ENCODE measurements around the gene GID4. TPM values are rescaled to one million over a fixed set of nuclear protein-coding genes. Genes with fewer than 3 reads are reported as not detected.

GID4 gene
- total RNA-seq (2022; extraction: Qiagen RNA extraction), result 8.3 to 11.3 TPM (median 10.5 TPM) in 5 replicates

DNA sequence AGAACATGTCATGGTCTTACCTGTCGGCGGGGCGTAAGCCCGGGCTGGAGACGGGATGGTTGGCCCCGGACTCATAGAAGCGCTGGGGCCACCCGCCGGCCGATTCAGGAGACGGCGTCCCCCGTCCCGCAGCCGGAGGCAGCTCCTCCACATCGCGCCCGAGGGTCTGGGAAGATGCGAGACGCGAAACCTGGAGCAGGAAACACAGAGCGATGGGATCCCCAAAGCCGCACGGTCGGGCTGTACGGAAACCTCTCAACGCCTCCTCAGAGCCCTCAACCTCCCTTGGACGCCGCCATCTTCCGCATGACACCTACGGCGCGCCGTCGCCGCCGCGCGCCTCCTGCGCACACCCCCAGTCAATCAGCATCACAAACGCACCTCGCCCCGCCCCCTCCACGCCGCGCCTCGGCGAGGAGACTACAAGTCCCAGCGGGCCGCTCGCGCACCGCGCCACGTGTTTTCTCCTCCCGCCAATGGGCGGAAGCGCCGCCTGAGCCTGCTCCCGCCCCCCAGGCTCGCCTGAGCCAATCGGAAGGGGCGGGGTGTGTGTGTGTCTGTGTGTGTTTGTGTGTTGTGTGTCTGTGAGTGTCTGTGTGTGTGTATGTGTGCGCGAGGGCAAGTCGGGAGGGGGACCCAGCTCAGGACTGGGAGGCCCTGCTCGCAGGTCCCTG lies at the start of gene GID4, which contains the start of gene ATPAF2:
Gene GID4 (plus strand): TSS at position 548 of the 674 bp plus-strand sequence. CDS start 57 bp downstream, at position 605.
Gene ATPAF2 (minus strand): TSS at position 308 of the 674 bp plus-strand sequence. CDS start 155 bp downstream, at position 153.

GRCh38 chr17:18087610-18088491 lies 48.6 kb downstream of the GID4 start, which contains the start of gene DRG2:
TSS of gene DRG2 (plus strand) at chr17:18087948. CDS start at chr17:18088024, 76 bp downstream.

DNA sequence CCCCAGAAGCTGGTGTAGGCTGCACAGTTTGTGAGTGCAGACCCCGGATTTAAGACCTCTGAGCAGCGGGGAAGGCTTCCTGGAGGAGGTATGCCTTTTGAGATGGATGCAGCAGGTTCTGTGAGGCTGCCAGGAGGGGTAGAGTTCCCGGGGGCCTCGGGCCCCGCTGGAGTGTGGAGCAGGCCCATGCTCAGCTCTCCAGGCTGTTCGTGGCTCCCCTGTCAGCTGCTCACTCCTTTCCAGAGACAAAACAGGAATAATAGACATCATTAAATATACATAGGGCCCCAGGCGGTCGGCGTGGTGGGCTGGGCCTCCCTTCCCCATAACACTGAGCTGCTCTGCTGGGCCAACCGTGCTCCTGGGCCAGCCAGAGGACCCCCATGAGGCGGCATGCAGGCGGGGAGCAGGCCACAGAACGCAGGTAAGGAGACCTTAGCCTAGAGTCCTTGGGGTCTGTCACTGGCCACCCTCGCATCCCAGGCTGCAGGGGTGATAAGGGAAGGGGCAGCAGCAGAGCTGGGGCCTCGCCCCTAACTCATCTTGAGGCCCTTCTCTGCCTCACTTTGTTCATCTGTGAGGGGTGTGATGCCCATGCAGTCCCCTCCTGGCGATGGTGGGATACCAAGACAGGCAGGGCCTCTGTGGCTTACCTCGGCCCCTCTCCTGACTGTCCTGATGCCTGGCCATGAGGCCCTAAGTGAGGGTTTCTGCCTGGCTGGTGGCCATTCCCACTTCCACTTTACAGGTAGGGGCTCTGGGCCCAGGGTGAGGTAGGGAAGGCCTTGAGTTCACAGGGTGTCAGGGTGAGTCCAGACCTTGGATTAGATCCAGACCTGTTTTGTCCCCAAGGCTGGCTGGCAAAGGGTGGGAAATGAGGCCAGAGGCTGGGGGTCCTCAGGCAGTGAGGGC lies 69.4 kb downstream of the GID4 start, which contains the start of gene MYO15A:
Gene MYO15A (plus strand): TSS at position 356 of the 912 bp plus-strand sequence. CDS start 10,045 bp downstream, outside the sequence.

Other genes with a start within 250 kb of the GID4 start
- gene SREBF1, start 202.4 kb upstream of the GID4 start, total RNA-seq (2022; extraction: Qiagen RNA extraction), result 70.0 to 74.0 TPM (median 73.6 TPM) in 5 replicates
- gene TOM1L2, start 67.0 kb upstream of the GID4 start, total RNA-seq (2022; extraction: Qiagen RNA extraction), result 16.8 to 23.3 TPM (median 21.7 TPM) in 5 replicates
- gene DRC3, start 66.5 kb upstream of the GID4 start, total RNA-seq (2022; extraction: Qiagen RNA extraction), result 2.2 to 2.6 TPM (median 2.3 TPM) in 5 replicates
- gene ATPAF2, start 240 bp upstream of the GID4 start, total RNA-seq (2022; extraction: Qiagen RNA extraction), result 22.8 to 30.3 TPM (median 30.2 TPM) in 5 replicates
- gene DRG2, start 48.5 kb downstream of the GID4 start, total RNA-seq (2022; extraction: Qiagen RNA extraction), result 48.8 to 54.9 TPM (median 51.3 TPM) in 5 replicates
- 0.34 to 0.54 TPM (median 0.37 TPM) in 5 replicates for gene MYO15A, start 69.3 kb downstream of the GID4 start, total RNA-seq (2022; extraction: Qiagen RNA extraction)
- gene ALKBH5, start 144.4 kb downstream of the GID4 start, total RNA-seq (2022; extraction: Qiagen RNA extraction), result 48.1 to 62.0 TPM (median 51.7 TPM) in 5 replicates
- gene LLGL1, start 186.2 kb downstream of the GID4 start, total RNA-seq (2022; extraction: Qiagen RNA extraction), result 12.6 to 16.9 TPM (median 15.1 TPM) in 5 replicates
- gene FLII, start 219.3 kb downstream of the GID4 start, total RNA-seq (2022; extraction: Qiagen RNA extraction), result 231 to 243 TPM (median 234 TPM) in 5 replicates
- 8.3 to 10.5 TPM (median 10.3 TPM) in 5 replicates for gene MIEF2, start 221.3 kb downstream of the GID4 start, total RNA-seq (2022; extraction: Qiagen RNA extraction)